GM18951 (cell line): Measurements from ENCODE around the gene MLANA.

Experiments
- POLR2A ChIP-seq: IDR thresholded peaks from 4 replicates; pipeline ENCODE4 v1.6.1; 2011; ENCODE audit warnings: mild to moderate bottlenecking; ENCODE audit not compliant: insufficient read length, insufficient read depth; ENCODE audit errors: extremely low read depth
- in situ Hi-C: fragments of 300-500 bp; cut with MboI; formaldehyde crosslinking; loops from one replicate; pipeline ENCODE4 v1.12.0; 2022; ENCODE audit warnings: low sequenced_read_pairs, mixed read lengths, inconsistent platforms; ENCODE audit not compliant: unreplicated experiment

MLANA gene

GRCh38 chr9:5876711-5877110 is 14.0 kb upstream of the MLANA start:
- TF ChIP-seq POLR2A, result no peak
- in situ Hi-C loops, result no loop called here

- in situ Hi-C loops, result loop anchor here (10.0 kb wide), 1 partner anchor 445 kb away; the partner anchor contains the start of gene TPD52L3
- TF ChIP-seq POLR2A, result no peak
Observed at GRCh38 chr9:5879419-5880181, 11.1 kb upstream of the MLANA start.

- in situ Hi-C loops, result loop anchor here (10.0 kb wide), 1 partner anchor 442 kb away; the partner anchor contains the start of gene TPD52L3
Observed at GRCh38 chr9:5882244-5883012, 8.3 kb upstream of the MLANA start.

- no peak for TF ChIP-seq POLR2A
- in situ Hi-C loops, result loop anchor here (10.0 kb wide), 1 partner anchor 441 kb away; the partner anchor contains the start of gene TPD52L3
Observed at GRCh38 chr9:5884191-5884590, 6.5 kb upstream of the MLANA start.

DNA sequence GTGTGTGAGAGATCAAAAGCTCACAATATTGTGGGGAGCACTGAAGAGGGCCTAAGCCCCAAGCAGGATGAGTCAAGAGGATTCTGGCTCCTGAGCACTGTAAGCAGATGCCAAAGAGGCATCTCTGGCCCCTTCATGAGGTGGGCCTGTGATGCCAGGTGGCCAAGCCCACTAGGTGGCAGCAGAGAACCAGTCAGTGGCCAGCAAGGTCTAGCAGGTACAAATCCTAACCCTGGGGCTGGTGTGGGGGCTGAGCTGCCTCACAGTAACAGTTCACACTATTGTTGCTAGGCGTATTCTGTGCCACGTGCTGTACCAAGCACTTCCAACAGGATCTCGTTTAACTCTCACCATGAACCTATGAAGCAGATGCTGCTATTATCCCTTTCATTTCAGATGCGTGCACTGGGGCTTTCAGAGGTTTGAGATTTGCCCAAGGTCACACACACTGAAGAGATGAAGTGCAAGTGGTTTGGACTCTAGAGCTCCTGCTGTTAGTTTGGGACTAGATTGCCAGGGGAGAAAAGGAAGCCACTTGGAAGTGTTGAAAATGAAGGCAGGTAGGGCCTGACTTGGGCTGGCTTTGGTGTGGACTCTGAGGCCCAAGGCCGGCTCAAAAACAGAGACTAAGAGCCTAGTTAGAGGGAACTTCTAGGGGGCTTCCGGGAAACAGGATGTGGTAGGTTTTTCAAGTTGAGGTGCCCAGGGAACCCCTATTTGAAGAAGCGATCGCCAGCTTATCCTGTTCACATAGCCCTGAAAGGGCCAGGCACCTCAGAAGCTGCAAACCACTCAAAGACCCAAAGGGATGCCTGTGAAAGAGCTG is 4.4 kb upstream of the MLANA start:
- in situ Hi-C loops, result loop anchor here (10.0 kb wide), 1 partner anchor 438 kb away; the partner anchor contains the start of gene TPD52L3
- TF ChIP-seq POLR2A, result no peak

GRCh38 chr9:5892456-5893133 is 1.9 kb downstream of the MLANA start:
- in situ Hi-C loops, result no loop called here
- no peak for TF ChIP-seq POLR2A

- in situ Hi-C loops, result no loop called here
- no peak for TF ChIP-seq POLR2A
Observed at GRCh38 chr9:5893134-5893505, 2.4 kb downstream of the MLANA start.

DNA sequence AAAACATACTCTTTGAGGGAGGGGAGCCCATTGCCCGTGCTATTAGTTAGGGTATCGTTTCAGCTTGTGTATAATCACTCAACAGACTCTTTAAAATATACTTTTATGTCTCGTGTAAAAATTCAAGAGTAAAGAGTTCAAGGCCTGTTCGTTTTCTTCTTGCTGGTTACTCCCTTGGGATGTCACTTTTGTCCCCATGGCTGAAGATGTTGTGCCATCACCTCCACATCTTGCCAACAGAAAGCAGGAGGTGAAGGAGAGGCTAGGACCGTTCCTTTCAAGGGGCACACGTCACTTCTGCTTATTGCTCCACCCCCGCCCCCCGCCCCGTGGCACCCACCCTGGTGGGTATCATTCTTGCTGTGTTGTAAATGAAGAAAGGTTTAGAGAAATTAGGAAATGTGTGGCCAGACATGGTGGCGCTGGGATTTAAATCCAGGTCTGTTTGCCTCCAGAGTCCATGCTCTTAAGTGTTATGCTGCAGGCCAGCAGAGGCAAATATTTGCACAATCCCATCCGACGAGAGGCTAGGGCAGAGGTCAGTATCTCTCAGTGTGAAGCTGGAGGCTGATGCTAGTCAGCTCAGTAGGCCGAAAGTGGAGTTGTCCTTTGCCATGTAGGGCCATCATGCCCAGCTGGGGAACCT is 3.0 kb downstream of the MLANA start:
- in situ Hi-C loops, result no loop called here
- no peak for TF ChIP-seq POLR2A

GRCh38 chr9:5894237-5894959 is 3.7 kb downstream of the MLANA start:
- in situ Hi-C loops, result no loop called here
- no peak for TF ChIP-seq POLR2A

DNA sequence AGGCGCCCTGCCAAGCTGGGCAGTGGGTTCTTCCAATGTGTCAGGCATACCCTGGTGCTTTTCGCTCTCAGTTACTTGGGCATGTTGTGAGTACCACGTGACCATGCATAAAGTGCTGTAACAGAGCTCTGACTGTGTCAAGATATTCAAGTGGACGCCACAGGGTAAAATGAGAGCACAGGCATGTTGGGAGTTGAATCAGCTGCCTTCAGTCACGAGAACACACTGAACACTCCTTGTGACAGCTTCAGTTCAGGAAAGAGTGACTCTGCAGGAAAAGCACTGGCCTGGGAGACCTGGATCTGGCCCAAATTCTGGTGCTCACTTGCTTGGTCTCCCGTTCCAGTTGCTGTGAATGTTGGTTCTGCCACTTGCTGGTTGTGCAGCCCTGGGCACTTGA is 5.1 kb downstream of the MLANA start:
- in situ Hi-C loops, result no loop called here

GRCh38 chr9:5896863-5897262 is 6.2 kb downstream of the MLANA start:
- in situ Hi-C loops, result no loop called here
- no peak for TF ChIP-seq POLR2A

More for the DNA sequence above, 5.1 kb downstream of the MLANA start:
- TF ChIP-seq POLR2A, result no peak

GRCh38 chr9:5897851-5898250 is 7.2 kb downstream of the MLANA start:
- in situ Hi-C loops, result no loop called here
- no peak for TF ChIP-seq POLR2A
